Activated T-helper 1 cell treated with anti-CD3 and anti-CD28 coated beads, Interleukin-2, amount 50 U/mL, for 16 hours (primary cell): ENCODE measurements around the gene OR52K2.
"Not testable (repeated sequence)": the region's sequence is repeated elsewhere in the genome, so short reads cannot be mapped to it uniquely, and the experiment has no call there.

Experiments used
- DNase-seq, 2 donors: peaks; one replicate each; pipeline ENCODE4 v3.0.0-alpha.2; 2020; ENCODE audit warnings: low read depth in 1 of 2, low spot score in 1 of 2

Gene OR52K2

DNA sequence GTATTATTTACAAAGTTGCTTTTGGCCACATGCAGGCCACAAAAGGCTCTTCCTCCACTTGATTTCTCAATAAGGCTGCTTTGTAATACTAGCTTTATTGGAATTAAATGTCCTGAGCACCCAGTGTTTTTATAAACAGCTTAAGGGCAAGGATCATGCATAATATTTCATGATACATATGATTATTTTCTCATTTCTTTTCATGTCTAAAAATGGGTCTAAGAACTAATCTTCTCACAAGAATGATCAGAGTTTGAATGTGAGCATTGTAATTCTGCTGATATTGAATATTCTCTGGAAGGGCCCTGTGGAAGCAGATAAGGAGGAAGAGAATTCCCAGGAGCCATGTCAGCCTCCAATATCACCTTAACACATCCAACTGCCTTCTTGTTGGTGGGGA lies at the start of gene OR52K2:
Gene OR52K2 (plus strand): TSS at position 301 of the 400 bp plus-strand sequence. CDS start 45 bp downstream, at position 346.
- DNase-seq, result no peak

DNA sequence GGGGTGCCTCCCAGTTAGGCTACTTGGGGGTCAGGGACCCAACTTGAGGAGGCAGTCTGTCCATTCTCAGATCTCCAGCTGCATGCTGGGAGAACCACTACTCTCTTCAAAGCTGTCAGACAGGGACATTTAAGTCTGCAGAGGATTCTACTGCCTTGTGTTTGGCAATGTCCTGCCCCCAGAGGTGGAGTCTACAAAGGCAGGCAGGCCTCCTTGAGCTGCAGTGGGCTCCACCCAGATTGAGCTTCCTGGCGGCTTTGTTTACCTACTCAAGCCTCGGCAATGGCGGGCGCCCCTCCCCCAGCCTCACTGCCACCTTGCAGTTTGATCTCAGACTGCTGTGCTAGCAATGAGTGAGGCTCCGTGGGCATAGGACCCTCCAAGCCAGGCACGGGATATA lies 42.9 kb upstream of the OR52K2 start:
- not testable (repeated sequence) for DNase-seq

DNA sequence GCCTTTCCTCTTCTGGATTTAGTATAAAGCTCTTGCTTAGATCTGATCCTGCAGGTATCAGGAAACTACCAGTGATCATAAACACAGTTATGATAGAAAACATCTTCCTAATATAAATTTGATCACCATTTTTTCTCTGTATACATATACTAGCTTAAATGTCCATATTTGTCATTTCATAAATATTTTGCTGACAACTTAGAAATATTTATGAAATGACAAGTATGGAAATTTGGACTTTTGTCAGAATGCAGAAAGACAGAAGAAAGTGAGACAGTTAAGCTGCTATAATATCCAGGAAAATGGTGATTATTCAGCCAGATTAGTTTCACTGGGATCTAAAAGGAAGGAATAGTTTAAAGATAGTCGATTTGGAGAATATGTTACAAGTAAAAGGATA lies 32.8 kb upstream of the OR52K2 start:
- DNase-seq, result no peak

DNA sequence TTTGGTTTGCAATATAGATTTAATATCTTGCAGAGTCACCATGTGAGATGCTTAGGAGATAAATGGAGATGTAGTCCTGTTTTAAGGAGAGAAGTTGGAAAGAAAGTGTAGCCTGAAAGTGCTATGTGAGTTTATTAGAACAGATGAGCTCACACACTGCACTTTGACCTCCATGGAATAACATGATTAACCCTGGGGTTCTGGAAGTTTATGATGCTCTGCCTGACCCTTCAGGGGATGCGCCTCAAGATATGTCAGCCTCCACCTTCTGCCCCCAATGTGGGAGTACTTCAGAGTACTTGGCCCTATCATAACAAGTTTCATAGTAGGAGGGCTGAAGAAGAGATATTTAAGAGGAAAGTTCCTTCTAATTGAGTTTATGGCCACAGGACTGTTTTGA lies 32.3 kb upstream of the OR52K2 start:
- no peak for DNase-seq

DNA sequence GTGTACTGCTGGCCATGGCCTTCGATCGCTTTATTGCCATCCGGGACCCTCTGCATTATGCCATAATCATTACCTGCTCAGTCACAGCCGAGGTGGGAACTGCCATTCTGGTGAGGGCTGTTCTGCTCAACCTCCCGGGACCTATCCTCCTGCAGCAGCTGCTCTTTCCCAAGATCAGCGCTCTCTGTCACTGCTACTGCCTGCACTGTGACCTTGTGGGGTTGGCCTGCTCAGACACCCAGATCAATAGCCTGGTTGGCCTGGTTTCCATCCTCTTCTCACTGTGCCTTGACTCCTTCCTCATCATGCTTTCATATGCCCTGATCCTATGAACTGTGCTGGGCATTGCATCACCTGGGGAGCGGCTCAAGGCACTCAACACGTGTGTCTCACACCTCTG lies 30.7 kb upstream of the OR52K2 start:
- DNase-seq, result no peak

DNA sequence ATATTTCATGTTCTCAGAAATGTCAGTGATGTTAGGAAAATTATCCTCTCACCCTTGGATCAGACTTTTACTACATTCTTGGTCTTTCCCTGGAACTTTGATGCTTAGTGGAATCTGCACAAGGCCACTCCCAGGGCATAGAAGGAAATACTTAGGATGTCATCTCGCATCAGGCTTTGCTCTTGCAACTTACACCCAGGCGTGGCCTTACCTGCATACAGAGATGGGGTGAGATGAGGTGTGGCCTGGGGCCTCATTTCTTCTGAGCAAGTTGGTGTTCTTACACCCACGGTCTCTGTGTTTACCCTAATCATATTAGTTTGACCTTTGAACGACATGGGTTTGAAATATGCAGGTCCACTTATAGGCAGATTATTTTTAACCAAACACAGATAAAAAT lies 19.0 kb upstream of the OR52K2 start:
- no peak for DNase-seq

DNA sequence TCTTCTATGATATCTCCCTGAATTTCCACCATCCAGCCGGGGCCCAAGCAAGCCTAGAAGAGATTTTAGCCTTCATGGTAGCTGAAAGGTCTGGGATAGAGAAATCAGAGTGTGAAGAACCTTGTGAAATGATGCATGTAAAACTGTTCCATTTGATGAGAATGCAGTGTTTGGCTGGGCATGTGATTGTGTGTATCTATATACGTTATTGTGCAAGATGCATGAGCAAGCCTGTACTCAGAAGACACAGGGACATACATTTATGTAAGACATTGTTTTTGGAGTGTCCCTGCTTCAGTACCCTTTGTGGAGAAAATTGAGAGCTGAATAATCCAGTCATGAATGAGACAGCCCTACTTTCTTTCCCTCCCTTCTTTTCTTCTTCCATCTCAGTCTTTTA lies 15.2 kb upstream of the OR52K2 start:
- DNase-seq, result no peak

DNA sequence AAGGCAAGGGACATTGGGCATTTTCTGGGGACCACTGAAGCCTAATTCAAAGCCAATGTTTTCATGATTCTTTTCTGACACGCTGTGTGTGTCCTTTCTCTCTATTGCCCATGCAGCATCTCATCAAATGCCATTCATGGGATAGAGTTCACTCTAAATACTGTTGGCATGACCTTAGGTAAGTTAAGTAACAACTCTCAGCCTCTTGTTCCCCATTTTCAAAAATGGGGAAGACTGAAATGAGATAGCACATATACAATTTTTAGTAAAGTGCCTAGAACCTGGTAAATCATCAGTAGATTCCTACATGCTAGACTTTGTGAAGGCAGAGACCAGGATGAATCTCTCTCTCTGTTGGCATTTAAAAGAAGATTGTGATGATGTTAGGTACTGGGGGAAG lies 12.7 kb upstream of the OR52K2 start:
- no peak for DNase-seq

DNA sequence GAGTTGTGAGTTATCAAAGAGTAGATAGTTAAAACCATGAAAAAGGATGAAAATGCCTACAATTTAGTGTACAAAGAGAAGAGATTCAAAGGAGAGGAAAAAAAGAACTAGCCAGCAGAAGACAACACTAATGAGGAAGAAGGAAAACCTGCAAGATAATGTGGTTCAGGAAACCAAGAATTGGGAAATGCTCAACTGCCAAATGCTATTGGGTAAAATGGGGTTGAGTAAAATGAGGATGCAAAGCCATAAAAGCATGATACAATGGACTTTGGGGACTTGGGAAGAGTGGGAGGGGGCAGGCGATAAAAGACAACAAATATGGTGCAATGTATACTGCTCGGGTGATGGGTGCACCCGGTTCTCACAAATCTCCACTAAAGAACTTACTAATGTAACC lies 7.6 kb upstream of the OR52K2 start:
- no peak for DNase-seq

DNA sequence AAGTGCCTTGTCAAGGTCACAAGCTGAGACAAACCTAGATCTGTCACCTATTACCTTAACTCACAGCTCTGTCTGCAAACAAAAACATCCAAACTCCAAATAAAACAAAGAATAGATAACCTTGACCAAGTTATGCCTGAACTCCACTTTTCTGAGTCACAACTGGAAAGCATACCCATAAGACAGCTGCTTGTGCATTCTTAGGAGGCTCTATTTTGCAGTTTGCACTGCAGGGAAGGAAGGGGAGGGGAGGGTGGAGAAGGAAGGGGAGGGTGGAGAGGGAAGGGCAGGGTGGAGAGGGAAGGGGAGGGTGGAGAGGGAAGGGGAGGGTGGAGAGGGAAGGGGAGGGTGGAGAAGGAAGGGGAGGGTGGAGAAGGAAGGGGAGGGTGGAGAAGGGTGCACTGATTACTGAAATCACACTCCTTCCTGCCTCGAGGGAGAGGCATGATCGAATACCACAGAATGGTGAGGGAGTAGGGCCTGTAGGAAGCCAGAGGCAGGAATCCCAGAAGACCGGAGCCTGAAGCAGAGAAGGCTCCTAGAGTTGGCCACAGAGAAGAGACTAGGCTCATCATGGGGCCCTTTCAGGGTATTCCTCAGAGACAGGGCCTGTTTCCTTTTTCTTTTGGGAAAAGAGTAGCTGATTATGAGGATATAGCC lies 5.7 kb upstream of the OR52K2 start:
- DNase-seq, result no peak

DNA sequence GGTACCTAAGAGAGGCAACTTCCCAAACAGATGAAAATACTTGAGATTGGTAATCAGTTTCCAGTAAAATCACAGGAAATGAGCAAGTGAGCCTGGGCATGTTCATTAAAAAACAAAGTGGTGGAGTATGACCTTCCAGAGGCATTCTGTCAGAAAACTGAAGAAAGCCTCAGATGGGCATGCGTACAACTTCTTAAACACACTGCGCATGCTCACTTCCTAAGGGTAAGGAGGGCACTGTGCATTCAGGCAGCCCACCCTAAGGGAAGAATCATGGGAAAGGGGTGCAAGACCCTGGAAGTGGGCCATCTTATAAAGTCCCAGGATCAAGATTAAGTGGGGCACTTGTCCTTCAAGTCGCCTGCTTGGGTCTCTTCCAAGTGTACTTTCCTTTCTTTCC lies 4.0 kb downstream of the OR52K2 start:
- no peak for DNase-seq

DNA sequence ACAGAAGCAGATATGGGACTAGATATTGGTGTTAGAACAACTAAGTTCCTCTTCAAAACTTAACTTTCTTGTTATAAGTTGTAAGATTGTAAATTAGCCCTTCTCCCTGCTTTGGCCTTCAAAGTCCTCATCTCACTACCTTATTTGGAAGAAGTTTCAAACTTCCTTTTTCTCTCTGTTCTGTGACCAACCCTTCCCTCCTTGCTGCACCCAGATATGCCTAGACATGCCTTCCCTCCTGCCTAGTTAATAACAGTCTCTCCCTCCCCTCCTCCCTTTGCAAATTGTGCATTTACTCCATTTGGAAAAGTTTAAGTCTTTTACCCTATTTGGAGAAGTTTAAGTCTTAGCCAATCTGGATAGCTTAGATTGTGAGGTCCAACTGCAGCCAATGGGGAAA lies 4.9 kb downstream of the OR52K2 start:
- DNase-seq, result no peak

DNA sequence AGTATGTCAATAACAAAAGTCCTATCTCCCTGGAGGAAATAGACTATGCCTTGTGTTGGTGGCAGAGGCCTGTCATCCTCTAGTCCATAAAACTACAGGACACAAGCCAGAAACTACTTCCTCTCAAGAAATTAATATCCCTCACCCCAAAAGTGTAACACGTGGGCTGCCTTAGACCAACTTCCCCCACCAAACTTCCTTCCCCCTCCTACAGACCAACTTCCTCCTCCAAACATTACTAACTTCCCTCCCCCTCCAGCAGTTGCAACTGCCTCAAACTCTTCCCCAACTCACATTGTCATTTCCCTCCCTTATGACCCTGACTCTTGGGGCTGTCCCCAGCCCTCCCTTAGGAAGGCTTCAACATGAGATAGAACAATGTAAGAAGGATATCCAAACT lies 6.3 kb downstream of the OR52K2 start:
- no peak for DNase-seq

DNA sequence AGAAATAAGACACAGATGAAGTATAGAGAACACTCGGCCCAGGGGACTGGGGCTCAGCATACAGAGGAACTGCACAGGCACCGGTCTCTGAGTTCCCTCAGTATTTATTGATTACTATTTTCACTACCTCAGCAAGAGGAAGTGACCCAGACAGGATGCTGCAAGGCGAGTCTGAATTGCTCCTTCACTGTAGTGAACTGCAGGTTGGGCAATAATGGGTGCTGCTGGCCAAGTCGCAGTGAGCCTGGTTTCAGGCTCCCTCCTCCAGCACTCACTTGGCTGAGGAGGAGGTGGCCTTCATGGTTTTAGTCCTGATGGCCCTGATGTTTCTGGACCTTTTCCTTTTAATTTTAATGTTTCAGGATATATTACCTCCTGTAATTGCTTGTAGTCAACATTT lies 10.4 kb downstream of the OR52K2 start:
- DNase-seq, result no peak

DNA sequence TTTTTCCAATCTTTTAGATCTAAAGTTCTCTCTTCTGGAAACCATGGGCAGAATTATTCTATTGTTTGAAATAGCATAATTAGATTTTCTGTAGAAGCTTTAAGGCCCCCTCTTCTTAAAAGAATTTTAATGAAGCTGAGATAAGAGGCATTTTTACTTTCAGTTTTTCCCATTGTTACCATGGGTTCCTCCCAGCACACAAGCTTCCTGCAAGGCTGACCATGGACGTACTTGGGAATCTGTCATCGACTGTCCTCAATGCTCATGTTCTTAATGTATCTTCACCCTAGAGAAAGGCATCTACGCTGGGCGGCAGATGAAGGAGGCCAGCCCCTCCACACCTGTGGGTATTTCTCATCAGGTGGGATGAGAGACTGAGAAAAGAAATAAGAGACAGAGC lies 11.1 kb downstream of the OR52K2 start:
- no peak for DNase-seq

DNA sequence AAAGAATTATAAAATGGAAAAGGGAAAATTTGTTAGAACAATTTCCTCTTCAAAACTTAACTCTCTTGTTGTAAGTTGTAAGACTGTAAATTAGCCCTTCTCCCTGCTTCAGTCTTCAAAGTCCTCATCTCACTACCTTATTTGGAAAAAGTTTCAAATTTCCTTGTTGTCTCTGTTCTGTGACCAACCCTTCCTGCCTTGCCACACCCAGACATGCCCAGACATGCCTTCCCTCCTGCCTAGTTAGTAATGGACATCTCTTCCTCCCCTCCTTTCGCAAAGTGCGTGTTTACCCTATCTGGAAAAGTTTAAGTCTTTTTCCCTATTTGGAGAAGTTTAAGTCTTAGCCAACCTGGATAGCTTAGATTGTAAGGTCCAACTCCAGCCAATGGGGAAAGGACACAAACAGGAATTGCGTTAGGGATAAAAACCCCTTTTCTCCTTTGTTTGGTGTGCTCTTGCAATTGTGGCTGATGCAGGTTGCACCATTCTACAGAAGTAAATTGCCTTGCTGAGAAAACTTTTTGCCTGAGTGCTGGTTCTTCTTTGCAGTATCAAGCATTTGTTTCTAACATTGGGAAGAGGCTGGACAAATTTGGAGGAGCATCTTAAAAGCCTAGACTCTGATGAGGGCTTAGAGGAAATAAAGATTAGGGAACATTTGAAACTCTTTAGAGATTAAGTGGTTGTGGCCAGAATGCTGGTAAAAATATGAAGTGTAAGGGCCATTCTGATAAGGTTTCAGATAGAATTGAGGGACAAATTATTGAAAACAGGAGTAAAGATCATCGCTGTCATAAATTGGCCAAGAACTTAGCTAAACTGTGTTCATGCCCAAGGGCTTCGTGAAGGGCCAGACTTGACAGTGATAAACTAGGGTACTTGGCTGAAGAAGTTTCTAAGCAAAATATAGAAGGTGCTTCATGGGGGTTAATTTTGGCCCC lies 15.4 kb downstream of the OR52K2 start:
- DNase-seq, result no peak

DNA sequence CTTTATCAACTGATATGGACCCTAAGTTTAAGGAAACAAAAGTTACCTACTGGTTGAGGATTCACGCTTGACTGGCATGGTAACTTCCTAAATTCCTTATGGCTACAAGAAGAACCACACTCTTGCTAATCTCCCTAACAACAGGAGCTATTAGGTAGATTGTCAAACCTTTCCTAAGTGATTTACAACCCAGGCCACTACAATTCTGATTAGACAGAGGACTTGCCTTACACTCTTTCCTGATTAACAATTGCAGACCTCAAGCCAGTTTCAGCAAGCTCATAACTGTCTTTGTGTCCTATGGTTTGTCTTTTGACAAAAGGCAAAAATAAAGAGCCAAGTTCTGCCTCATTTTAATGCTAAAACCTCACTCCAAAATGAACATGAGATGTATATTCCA lies 16.3 kb downstream of the OR52K2 start:
- DNase-seq, result no peak

DNA sequence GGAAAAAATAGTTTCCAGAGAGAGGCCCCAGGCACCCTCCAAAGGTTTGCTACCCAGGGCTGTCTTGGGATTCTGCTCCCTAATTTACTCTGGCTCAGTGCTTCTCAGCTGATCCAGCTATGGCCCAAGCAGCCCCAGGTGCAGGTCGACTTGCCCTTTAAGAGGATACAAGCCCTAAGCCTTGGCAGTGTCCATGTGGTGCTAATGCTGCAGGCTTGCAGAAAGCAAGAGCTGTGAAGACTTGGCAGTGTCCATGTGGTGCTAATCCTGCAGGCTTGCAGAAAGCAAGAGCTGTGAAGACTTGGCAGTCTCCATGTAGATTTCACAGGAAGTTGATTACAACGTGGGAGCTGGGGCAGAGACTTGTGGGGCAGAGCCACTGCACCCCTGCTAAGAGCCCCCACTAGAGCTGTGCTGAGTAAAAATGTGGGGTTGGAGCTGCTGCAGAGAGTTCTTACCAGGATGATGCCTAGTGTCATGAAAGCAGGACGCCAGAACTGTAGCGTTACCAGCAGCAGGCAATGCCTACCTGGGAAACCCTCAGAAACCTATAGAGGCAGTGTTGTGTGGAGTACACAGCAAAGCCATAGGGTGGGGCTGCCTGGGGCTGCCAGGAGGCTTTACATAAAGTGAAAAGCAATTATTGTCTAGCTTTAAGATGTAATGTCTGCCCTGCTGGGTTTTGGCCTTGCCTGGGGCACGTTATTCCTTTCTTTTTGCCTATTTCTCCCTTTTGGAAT lies 17.2 kb downstream of the OR52K2 start:
- no peak for DNase-seq

DNA sequence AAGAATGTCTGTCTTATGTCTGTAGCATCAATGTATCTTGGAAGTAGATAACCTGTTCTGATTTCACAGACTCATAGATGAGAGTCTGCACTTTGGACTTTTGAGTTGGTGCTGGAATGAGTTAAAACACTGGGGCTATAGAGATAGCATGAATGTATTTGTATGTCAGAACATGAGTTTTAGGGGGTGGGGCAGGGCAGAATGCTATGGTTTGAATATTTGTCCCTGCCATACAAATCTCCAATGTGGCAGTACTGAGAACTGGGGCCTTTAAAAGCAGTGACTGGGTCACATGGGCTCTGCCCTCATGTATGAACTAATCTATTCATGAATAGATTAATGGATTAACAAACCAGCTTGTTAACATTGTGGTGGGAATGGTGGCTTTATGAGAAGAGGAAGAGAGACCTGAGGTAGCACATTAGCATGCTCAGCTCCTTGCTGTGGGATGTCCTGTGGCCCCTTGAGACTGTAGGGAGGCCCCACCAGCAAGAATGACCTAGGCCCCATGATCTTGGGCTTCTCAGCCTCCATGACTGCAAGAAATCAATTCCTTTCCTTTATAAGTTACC lies 17.9 kb downstream of the OR52K2 start:
- DNase-seq, result no peak

DNA sequence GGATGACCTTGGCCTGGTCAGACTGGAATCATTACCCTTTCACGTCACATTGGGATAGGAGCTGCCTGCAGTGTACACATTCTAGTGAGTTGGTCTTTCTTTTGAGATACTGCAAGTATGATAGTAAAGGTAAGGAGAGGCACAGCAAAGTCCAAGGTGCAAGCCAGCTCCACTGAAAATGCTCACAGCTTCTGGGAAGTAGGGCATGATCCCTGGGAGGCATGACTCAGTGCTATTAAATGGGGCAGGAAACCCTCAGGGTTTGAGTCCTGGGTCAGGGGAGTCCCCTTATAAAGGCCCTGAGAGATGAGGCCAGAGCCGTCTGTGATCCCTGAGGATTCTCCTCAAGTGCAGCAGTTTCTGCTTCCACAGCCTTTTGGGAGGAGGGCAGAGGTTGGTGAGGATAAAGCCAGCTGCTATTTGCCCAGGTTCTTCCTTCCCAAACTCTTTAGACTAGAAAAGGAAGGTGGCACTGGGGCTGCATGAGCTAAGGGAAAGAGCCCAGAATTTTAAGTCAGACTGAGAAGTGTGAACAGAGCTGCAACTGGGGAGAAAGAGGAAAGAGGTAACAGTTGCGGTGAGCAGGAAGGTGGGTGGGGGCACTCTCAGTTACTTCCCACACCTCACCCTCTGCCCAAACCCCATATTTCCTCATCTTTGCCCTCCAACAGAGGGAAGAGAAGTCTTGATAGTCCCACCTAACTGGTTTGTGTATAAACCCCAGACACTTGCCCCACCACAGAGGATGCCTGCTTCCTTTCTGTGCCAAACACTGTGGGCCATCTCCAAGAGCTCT lies 18.9 kb downstream of the OR52K2 start:
- no peak for DNase-seq

DNA sequence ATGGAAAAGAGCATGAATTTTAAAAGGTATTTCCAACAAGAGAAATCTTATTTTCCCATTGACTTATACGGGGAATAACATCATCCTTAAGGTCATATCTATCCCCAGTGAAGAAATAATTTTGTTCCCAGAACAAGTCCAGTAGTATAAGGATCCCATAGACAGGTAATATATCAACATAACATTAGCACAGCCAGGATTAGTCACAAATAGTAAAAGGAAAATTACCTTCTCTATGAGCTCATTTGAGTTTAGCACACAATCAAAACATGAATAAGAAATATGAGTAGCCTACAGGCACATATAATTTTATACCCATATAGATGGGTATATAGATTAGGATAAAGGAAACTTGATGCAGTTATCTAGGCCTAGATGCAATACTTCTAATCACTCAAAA lies 30.5 kb downstream of the OR52K2 start:
- no peak for DNase-seq
